Measurements from ENCODE around the gene MBD3. TPM values are rescaled to one million over a fixed set of nuclear protein-coding genes. Genes with fewer than 3 reads are reported as not detected.

The MBD3 gene
- total RNA-seq, 1 donor from 2014 or later, result 106 TPM

DNA sequence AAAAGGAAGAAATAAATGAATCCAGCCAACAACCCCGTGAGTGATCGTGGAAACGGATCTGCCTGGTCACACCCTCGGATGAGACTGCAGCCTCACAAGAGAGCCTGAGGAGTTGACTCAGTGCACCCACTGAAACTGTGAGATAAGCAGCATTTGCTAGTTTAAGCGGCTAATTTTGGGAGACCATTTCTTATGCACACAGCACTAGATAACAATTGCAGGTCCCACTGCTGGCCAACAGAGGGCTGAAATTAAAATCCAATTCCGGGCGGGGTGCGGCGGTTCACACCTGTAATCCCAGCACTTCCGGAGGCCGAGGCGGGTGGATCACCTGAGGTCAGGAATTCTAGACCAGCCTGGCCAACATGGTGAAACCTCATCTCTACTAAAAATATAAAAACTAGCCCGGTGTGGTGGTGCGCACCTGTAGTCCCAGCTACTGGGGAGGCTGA, 9.0 kb upstream of the MBD3 start:
- Mint-ChIP-seq H3K27me3 (ENCODE audit: unreplicated experiment) (no peaks in the 10 kb centered on the region), H3K36me3 (ENCODE audit: unreplicated experiment) (no peaks in the 10 kb centered on the region), H3K4me1 (ENCODE audit: low read depth, unreplicated experiment) (peaks cover 5% of the 10 kb centered on the region), H3K4me3 (ENCODE audit: unreplicated experiment) (no peak overlapping the region), H3K27ac (ENCODE audit: unreplicated experiment) (no peak overlapping the region), H3K9me3 (ENCODE audit: unreplicated experiment) (peaks cover 4% of the 10 kb centered on the region)
- no peak for DNase-seq
- TF ChIP-seq CTCF (IDR thresholded peaks at IDR 0.05; ENCODE audit: partially characterized antibody, unreplicated experiment), result peak; percentile 49

DNA sequence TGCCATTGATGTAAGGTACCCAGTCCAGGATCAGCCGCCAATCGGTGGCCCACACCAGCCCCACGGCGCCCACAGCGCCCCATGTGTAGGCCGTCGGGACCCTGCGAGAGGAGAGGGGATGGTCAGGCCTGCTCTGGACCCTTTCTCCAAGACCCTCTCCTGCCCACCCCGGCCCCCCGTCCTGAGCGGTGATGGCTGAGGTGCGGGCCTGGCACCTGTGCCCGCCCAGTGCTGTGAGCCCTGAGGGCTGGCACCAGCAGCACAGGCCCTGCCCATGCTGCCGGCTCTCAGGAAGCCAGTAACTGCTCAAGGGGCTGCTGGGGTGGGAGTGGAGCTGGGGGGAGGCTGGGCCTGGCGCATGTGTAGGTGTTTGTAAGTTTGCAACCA, 6.8 kb upstream of the MBD3 start:
- no peaks in the 10 kb centered on the region for H3K36me3 Mint-ChIP-seq (ENCODE audit: unreplicated experiment)
- TF ChIP-seq CTCF (IDR thresholded peaks at IDR 0.05; ENCODE audit: partially characterized antibody, unreplicated experiment), result no peak
- H3K27me3 Mint-ChIP-seq (ENCODE audit: unreplicated experiment), result no peaks in the 10 kb centered on the region
- no peak overlapping the region for H3K4me3 Mint-ChIP-seq (ENCODE audit: unreplicated experiment)
- peaks cover 2% of the 10 kb centered on the region for H3K4me1 Mint-ChIP-seq (ENCODE audit: low read depth, unreplicated experiment)
- no peak overlapping the region for H3K27ac Mint-ChIP-seq (ENCODE audit: unreplicated experiment)
- DNase-seq, result no peak
- H3K9me3 Mint-ChIP-seq (ENCODE audit: unreplicated experiment), result no peaks in the 10 kb centered on the region

- TF ChIP-seq CTCF (IDR thresholded peaks at IDR 0.05; ENCODE audit: partially characterized antibody, unreplicated experiment), result no peak
- Mint-ChIP-seq H3K9me3 (ENCODE audit: unreplicated experiment) (peaks cover 2% of the 10 kb centered on the region), H3K4me1 (ENCODE audit: low read depth, unreplicated experiment) (peaks cover 2% of the 10 kb centered on the region), H3K27ac (ENCODE audit: unreplicated experiment) (no peak overlapping the region), H3K4me3 (ENCODE audit: unreplicated experiment) (no peak overlapping the region), H3K36me3 (ENCODE audit: unreplicated experiment) (no peaks in the 10 kb centered on the region), H3K27me3 (ENCODE audit: unreplicated experiment) (no peaks in the 10 kb centered on the region)
- no peak for DNase-seq
Measured at GRCh38 chr19:1598777-1599459, 6.3 kb upstream of the MBD3 start.

- peaks cover 15% of the 10 kb centered on the region for H3K27me3 Mint-ChIP-seq (ENCODE audit: unreplicated experiment)
- no peak for DNase-seq
- H3K9me3 Mint-ChIP-seq (ENCODE audit: unreplicated experiment), result peaks cover 16% of the 10 kb centered on the region
- peak overlapping the region; percentile 90 for H3K4me3 Mint-ChIP-seq (ENCODE audit: unreplicated experiment)
- H3K27ac Mint-ChIP-seq (ENCODE audit: unreplicated experiment), result peak overlapping the region; percentile 92
- peaks cover 9% of the 10 kb centered on the region for H3K4me1 Mint-ChIP-seq (ENCODE audit: low read depth, unreplicated experiment)
- H3K36me3 Mint-ChIP-seq (ENCODE audit: unreplicated experiment), result no peaks in the 10 kb centered on the region
- TF ChIP-seq CTCF (IDR thresholded peaks at IDR 0.05; ENCODE audit: partially characterized antibody, unreplicated experiment), result no peak
Measured at GRCh38 chr19:1593501-1593772, 772 bp upstream of the MBD3 start.

DNA sequence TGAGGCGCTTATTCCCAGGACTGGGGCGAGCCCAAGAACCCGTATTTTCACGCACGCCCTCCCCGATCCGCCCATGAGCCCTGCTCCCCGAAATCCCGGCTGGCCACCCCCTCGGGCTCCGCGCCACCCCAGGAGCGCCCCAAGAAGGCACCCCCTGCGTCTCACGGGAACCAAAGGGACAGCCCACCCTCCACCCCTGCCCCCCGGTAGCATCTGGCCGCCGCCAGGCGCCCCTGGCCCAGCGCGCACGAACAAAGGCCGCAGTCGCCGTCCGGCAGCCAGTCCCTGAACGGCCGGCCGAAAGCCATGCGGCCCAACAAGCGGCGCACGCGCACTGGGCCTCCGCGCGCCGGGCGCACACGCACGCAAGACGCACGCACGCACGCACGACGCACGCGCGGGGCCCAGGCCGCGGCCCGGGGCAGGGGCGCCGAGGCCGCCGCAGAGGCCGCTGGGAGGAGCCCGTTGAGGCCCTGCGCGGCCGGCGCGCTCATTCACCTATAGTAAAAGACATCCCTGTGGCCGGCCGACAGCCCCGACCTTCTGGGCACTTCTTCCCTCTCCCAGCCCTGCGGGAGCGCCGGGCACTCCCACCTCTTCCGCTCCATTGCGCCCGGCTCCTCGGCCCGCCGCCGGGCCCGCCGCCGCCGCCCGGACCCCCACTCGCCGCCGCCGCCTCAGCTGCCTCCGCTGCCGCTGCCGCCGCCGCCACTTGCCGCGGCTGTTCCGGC, 476 bp downstream of the MBD3 start:
- DNase-seq, result peak; percentile 90
- peaks cover 16% of the 10 kb centered on the region for H3K9me3 Mint-ChIP-seq (ENCODE audit: unreplicated experiment)
- H3K36me3 Mint-ChIP-seq (ENCODE audit: unreplicated experiment), result no peaks in the 10 kb centered on the region
- peaks cover 15% of the 10 kb centered on the region for H3K27me3 Mint-ChIP-seq (ENCODE audit: unreplicated experiment)
- peak overlapping the region; percentile 97 for H3K27ac Mint-ChIP-seq (ENCODE audit: unreplicated experiment)
- TF ChIP-seq CTCF (IDR thresholded peaks at IDR 0.05; ENCODE audit: partially characterized antibody, unreplicated experiment), result no peak
- peak overlapping the region; percentile 95 for H3K4me3 Mint-ChIP-seq (ENCODE audit: unreplicated experiment)
- peaks cover 19% of the 10 kb centered on the region for H3K4me1 Mint-ChIP-seq (ENCODE audit: low read depth, unreplicated experiment)

Data from glutamatergic neuron (in vitro differentiated cells).